ENCODE measurements around the gene COL4A1.
"Not testable (repeated sequence)": the region's sequence is repeated elsewhere in the genome, so short reads cannot be mapped to it uniquely, and the experiment has no call there.

Gene COL4A1

DNA sequence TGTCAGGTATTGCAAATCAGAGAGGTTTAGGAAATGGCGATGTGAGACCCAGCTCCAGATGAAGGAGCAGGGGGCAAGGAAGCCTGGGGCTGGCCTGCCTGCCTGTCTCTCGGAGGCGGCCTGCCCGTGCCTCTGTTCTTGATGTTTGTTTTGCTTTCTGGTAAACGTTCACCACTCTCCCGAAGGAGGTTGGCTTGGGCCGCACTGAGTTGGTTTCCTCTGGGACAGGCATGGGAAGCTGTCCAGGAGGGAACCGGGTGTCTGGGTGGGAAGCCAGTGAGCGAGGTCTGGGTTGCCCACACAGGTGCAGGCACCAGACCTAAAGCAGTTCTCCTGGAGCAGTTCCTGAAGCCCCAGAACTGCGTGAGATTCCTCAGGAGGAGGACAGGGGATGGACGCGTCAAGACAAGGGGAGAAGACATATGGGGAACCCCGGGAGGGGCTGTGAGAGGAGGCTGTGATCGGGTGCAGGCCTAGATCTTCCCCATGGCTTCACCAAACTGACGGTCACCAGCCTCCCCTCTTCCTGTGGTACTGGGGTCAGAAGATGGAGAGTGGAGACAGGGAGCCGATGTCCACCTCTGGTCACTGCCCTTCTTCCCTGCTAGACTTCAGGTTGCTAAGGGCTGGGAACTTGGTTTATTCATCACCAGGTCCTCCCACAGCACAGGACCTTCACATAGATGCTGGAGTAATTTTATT lies 15.3 kb upstream of the COL4A1 start:
- ATAC-seq (peak; percentile 19), DNase-seq (ENCODE audit: low spot score in 2 of 2) (no peak)
- H3K4me3 Mint-ChIP-seq, result no peak overlapping the region
- no peak overlapping the region for H3K27ac Mint-ChIP-seq
- no peaks in the 10 kb centered on the region for H3K9me3 Mint-ChIP-seq
- H3K4me1 Mint-ChIP-seq, result no peaks in the 10 kb centered on the region
- no peaks in the 10 kb centered on the region for H3K36me3 Mint-ChIP-seq

DNA sequence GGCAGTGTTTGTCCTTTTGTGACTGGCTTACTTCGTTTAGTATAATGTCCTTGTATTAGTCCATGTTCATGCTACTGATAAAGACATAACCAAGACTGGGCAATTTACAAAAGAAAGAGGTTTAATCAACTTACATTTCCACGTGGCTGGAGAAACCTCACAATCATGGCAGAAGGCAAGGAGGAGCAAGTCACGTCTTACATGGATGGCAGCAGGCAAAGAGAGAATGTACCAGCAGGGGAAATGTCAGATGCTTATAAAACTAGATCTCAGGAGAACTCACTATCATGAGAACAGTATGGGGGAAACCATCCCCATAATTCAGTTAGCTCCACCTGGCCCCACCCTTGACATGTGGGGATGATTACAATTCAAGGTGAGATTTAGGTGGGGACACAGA lies 14.6 kb upstream of the COL4A1 start:
- H3K9me3 Mint-ChIP-seq; H3K4me1 Mint-ChIP-seq; H3K27ac Mint-ChIP-seq; ATAC-seq; DNase-seq (ENCODE audit: low spot score in 2 of 2); H3K36me3 Mint-ChIP-seq; H3K4me3 Mint-ChIP-seq: not testable (repeated sequence)

DNA sequence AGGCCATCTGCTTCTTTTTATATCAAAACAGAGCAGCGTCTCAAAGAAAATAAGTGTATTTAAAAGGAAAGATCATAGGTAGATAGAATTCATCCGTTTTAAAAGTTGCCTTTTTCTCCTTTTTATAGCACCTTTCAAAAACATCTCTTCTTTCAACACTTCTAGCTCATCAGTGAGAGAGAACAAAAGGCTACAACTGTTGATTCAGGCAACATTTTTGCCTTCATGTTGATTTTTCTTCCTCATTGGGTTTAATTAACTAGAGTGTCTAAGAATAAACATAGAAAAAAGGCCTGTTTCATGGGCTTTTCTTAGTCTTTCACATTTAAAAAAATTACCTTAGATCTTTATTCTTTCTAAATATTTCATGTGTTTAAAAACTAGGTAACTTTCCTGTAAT lies 13.7 kb upstream of the COL4A1 start:
- no peak overlapping the region for H3K4me3 Mint-ChIP-seq
- no peak overlapping the region for H3K27ac Mint-ChIP-seq
- no peak for ATAC-seq
- H3K36me3 Mint-ChIP-seq, result no peaks in the 10 kb centered on the region
- H3K9me3 Mint-ChIP-seq, result no peaks in the 10 kb centered on the region
- no peak for DNase-seq (ENCODE audit: low spot score in 2 of 2)
- no peaks in the 10 kb centered on the region for H3K4me1 Mint-ChIP-seq

DNA sequence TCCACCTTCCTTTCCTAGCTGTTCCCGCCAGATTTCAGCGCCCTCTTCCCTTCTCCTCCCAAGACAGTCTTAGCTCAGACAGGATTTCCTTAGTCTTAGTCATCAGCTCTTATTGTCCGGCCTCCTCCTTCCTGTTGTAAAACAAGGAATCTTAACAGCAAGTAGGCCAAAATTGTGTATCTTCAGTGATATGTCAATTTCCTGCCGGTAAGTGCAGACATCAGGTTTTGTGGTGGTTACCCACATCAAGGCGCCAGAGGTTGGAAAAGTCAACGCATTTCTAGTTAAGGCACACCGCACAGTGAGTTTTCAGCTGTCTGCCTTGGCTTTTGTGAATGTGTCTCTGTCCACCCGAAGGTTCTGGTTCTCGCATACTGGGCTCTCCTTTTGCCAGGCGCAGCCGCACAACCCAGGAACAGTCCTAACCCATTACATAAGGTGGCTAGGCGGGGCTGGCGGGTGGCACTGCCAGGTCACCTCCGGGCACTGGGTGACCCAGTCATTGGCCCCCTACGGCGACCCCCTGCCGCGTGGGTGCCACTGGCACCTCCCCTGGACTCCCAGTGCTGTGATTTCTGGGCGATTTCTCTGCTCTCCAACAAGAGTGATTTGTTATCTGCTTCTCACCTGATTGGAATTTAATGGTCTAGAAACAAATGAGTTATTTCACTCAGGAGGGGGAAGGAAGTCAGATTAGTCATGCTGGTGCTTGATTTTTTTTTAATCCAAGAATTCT lies 13.0 kb upstream of the COL4A1 start:
- no peak overlapping the region for H3K27ac Mint-ChIP-seq
- no peaks in the 10 kb centered on the region for H3K9me3 Mint-ChIP-seq

DNA sequence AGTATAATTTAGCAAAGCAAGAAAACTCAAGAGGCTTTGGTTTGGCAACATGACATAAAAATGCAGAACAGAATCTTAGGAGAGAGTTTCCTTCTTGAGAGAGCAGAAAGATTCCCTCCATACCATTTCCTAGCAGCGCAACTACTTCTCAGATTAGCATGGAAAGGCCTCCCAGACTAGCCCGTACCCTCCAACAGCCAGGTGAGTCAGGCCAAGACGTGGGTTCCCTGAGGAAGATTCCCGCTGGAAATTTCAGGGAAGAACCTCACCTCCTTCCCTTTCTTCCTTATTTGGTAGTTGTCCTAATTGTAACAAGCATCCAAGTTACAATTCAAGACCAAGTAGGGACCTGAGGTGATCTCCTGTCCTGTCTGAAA lies 12.4 kb upstream of the COL4A1 start:
- no peak for ATAC-seq
- H3K9me3 Mint-ChIP-seq, result no peaks in the 10 kb centered on the region
- DNase-seq (ENCODE audit: low spot score in 2 of 2), result no peak
- H3K4me3 Mint-ChIP-seq, result no peak overlapping the region
- no peaks in the 10 kb centered on the region for H3K36me3 Mint-ChIP-seq
- H3K27ac Mint-ChIP-seq, result no peak overlapping the region
- no peaks in the 10 kb centered on the region for H3K4me1 Mint-ChIP-seq

More for the DNA sequence above, 13.0 kb upstream of the COL4A1 start:
- no peak for ATAC-seq
- Mint-ChIP-seq H3K36me3 (no peaks in the 10 kb centered on the region), H3K4me3 (no peak overlapping the region), H3K4me1 (no peaks in the 10 kb centered on the region)
- DNase-seq (ENCODE audit: low spot score in 2 of 2), result no peak

DNA sequence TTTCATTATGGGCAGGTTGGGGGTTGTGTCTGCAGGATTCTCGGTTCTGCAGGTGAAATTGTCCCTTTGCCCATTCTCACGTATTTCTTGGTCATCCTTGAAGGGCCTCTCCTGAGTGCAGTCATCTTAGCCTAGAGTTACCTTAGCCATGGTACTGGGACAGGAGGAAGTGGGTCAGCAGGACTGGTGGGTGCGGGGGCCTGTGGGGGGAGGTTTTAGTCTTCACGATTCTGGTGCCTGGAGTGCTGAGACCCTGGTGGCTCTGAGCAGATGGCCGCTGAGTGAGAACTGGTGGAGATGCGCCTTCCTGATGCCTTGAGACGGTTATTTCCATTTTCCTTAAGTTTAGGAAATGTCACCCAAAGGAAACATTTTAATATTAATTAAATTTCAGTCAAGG lies 12.0 kb upstream of the COL4A1 start:
- Mint-ChIP-seq H3K36me3 (no peaks in the 10 kb centered on the region), H3K27ac (no peak overlapping the region), H3K4me1 (no peaks in the 10 kb centered on the region), H3K9me3 (no peaks in the 10 kb centered on the region), H3K4me3 (no peak overlapping the region)
- DNase-seq (ENCODE audit: low spot score in 2 of 2) (no peak), ATAC-seq (no peak)

DNA sequence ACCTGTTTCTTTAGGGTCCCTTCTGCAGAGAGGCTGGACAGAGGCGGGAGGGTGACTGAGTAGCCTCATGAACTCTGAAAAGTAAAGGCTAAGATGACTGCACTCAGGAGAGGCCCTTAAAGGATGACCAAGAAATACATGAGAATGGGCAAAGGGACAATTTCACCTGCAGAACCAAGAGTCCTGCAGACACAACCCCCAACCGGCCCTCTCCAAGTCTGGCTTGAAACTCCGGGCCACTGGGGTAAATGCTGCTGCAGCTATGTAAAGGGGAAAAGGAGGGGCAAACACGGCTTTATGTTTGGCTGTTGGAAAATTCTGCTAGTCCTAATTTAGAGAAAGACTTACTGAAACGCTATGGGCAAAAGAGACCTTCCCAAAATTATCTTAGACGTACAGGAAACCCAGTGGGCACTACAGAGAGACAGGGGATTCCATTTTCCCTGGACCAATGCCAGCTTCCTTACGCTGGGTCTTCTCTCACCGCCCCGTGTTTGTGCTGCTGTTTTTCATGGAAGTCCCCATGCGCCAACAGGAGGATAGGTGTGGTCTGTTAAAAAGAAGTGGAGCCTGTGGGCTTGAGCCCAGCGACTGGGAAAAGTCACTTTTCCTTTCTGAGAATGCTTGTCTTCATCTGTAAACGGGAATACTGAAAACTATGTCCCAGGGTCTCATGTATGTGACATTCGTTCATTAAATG lies 10.7 kb upstream of the COL4A1 start:
- no peak for DNase-seq (ENCODE audit: low spot score in 2 of 2)
- Mint-ChIP-seq H3K27ac (no peak overlapping the region), H3K4me3 (no peak overlapping the region), H3K4me1 (no peaks in the 10 kb centered on the region), H3K9me3 (no peaks in the 10 kb centered on the region), H3K36me3 (no peaks in the 10 kb centered on the region)
- no peak for ATAC-seq

DNA sequence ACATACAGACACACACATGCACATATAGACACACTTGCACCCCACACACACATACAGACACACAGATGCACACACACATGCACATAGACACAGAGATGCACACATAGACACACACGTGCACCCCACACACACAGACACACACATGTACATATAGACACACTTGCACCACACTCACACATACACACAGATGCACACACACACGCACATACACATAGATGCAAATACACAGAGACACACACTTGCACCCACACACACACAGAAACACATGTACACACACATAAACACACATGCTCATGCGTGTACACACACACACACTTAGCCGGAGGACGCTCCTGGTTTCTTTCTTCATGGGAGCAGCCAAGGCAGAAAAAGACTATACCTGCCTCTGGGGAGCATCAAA lies 10.1 kb upstream of the COL4A1 start:
- no peaks in the 10 kb centered on the region for H3K4me1 Mint-ChIP-seq
- no peak for ATAC-seq
- H3K9me3 Mint-ChIP-seq, result no peaks in the 10 kb centered on the region
- H3K27ac Mint-ChIP-seq, result no peak overlapping the region
- no peak overlapping the region for H3K4me3 Mint-ChIP-seq
- DNase-seq (ENCODE audit: low spot score in 2 of 2), result no peak
- H3K36me3 Mint-ChIP-seq, result no peaks in the 10 kb centered on the region

DNA sequence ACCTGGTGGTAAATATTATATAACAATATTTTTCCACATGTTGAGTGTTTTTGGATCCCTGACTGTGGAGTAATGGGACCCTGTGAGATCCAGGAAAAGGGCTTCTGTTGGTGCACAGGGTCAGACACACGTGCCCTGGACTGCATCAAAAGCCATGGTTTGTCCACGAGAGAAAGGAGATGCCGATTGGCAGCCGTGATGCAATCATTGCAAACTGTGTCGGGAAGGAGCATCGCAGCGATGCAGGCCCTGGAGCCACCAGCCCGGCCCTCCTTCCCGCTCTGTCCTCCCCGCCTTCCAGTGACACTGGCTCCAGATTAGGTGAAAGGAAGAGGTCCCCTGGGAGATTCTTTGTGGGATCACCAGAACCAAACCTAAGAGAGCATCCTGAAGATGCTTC lies 9.2 kb upstream of the COL4A1 start:
- H3K36me3 Mint-ChIP-seq, result no peaks in the 10 kb centered on the region
- no peak overlapping the region for H3K27ac Mint-ChIP-seq
- no peak overlapping the region for H3K4me3 Mint-ChIP-seq
- DNase-seq (ENCODE audit: low spot score in 2 of 2) (no peak), ATAC-seq (no peak)
- no peaks in the 10 kb centered on the region for H3K9me3 Mint-ChIP-seq
- H3K4me1 Mint-ChIP-seq, result no peaks in the 10 kb centered on the region

DNA sequence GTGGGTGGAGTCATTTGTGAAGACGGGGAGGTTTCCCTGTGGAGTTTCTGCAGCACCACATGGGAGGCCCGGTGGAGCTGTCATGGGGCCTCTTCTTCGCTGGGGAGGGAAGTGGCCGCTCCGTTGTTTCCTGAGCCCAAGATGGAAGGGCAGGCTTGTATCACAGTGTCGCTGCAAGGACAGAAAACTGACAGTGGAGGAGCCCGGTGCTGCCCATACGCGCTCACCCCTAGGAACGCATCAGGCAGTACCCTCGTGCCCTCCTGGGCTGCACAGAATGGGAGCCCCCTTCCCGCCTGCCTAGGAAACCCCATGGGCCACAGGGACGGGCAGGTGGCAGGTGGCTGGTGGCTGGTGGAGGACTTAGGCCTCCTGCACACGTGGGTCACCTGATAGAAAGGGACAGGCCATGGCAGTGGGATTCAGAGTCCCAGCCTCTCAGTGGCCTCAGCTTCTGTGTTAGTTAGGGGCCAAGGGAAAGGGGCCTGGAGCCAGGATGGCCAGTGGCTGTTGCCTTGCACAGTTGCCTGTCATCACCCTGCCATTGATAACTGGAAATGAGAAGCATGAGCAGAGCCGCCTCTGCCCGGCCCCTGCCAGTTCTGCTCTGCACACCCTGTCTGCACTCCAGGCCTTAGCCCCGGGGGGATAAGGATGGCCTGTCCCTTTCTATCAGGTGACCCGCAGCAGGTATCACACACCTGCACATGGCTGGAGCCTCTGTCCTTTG lies 7.7 kb upstream of the COL4A1 start:
- ATAC-seq, result no peak
- Mint-ChIP-seq H3K4me1 (no peaks in the 10 kb centered on the region), H3K9me3 (no peaks in the 10 kb centered on the region), H3K4me3 (no peak overlapping the region), H3K27ac (no peak overlapping the region), H3K36me3 (no peaks in the 10 kb centered on the region)
- DNase-seq (ENCODE audit: low spot score in 2 of 2), result no peak

DNA sequence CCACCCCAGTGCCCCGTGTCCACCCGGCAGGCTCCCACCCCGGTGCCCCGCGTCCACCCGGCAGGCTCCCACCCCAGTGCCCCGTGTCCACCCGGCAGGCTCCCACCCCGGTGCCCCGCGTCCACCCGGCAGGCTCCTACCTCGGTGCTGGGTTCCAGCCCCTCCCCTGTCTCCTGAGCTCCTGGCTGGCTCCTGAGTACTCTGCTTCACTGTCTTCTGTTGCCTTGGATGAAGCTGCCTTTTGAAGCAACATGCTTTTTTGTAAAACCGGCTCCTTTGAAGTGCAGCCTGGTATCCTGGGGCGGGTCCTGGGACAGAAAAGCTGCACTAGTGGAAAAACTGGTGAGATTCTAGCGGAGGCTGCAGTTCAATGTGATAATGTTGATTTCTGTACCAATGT lies 6.8 kb upstream of the COL4A1 start:
- ATAC-seq; DNase-seq (ENCODE audit: low spot score in 2 of 2); H3K36me3 Mint-ChIP-seq; H3K27ac Mint-ChIP-seq; H3K9me3 Mint-ChIP-seq; H3K4me3 Mint-ChIP-seq; H3K4me1 Mint-ChIP-seq: not testable (repeated sequence)

DNA sequence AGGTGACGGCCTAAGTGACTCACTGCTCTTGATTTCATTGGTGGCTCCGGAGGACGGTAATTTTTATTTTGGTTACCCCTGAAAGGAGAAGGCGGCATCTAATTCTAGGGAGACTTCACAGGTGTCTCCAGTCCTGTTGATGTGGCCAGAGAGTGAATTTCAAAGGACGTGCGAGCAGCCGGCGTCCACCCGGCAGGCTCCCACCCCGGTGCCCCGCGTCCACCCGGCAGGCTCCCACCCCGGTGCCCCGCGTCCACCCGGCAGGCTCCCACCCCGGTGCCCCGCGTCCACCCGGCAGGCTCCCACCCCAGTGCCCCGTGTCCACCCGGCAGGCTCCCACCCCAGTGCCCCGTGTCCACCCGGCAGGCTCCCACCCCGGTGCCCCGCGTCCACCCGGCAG lies 6.3 kb upstream of the COL4A1 start:
- not testable (repeated sequence) for DNase-seq (ENCODE audit: low spot score in 2 of 2); H3K4me1 Mint-ChIP-seq; ATAC-seq; H3K36me3 Mint-ChIP-seq; H3K27ac Mint-ChIP-seq; H3K9me3 Mint-ChIP-seq; H3K4me3 Mint-ChIP-seq

DNA sequence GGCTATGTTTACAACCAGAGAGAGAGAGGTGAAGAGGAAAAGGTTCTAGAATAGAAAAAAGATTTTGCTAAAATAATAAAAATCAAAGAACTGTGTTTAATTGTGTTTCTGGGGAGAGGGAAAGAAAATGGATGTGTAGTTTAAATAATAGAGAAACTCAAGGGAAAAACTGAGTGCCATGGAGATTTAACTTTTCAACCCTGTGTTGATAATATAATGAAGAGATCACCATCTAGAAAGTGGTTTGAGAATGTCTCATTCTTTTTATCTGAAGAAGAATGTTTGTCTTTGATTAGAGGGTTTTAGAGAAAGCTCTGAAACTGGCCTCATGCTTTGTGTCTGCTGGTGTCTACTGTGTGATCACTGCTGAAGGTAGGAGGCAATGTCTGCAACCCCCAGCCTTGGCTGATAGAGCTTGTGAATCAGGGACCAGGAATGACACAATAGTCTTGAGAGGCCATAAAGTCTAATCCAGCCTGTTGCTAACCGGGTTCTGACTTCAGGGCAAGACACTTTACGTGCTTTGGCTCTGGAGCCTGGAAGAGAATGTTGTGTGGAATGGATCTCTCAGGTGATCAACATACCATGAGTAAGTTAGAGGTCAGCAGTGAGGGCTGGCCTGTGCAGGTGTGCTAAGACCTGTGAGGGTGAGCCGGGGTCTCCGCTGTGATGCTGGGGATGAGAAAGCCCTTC lies 5.5 kb upstream of the COL4A1 start:
- Mint-ChIP-seq H3K9me3 (no peaks in the 10 kb centered on the region), H3K27ac (no peak overlapping the region), H3K4me1 (peaks cover 6% of the 10 kb centered on the region), H3K4me3 (no peak overlapping the region), H3K36me3 (no peaks in the 10 kb centered on the region)
- no peak for DNase-seq (ENCODE audit: low spot score in 2 of 2)
- ATAC-seq, result no peak

DNA sequence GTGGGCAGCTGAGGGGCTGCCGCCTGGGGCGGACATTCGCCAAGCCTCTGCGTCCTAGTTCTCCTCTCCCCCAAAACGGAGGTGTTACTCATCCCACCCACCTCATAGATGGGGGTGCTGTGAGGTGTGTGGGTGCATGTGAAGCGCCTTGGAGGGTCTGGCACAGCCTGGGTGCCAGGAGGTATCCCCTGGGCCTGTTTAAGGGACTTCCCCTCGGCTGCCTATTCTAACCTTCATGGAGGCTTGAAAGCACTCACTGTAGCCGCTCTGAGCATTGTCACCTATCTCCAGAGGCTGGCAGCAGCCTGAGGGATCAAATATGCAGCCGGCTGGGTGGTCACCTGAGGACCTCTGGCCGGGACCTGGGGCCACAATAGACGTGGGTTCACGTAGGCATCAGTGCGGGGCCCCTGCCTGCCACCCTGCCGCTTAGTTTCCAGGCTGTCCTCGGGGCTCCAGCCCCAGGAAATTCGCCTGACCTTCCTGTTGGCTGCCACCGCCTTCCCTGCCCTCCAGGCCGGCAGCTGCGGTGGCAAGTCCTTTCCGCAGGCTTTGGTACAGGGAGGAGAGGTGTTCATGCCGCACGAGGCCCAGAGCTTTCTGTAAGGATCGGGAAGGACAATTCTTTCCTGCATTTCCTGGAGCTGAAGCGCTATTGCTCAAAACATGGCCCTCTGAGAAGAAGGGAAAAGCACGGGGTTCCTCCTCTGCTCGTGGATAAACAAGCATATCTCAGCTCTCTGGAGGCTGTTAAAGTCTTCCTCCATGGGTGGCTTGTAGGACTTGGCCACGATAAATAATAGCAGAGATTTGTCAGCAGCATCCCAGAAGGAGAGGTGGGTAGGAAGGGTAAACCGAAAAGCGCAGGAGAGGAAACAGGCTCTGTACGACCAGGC lies 4.7 kb upstream of the COL4A1 start:
- Mint-ChIP-seq H3K27ac (no peak overlapping the region), H3K36me3 (no peaks in the 10 kb centered on the region), H3K4me3 (no peak overlapping the region), H3K4me1 (peaks cover 6% of the 10 kb centered on the region), H3K9me3 (no peaks in the 10 kb centered on the region)
- no peak for ATAC-seq
- DNase-seq (ENCODE audit: low spot score in 2 of 2), result no peak

All from stimulated activated effector memory CD8-positive, alpha-beta T cell treated with anti-CD3 and anti-CD28 coated beads, Interleukin-12 subunit alpha, Interleukin-12 subunit beta, amount 100 ng/mL, for 72 hours (primary cell).